WTC11 (cell line): ENCODE results near the gene STK33. TPM values are rescaled to one million over a fixed set of nuclear protein-coding genes. Genes with fewer than 3 reads are reported as not detected.

ENCODE experiments used
- ATF6 ChIP-seq: sonication (generic); formaldehyde crosslinking; IDR thresholded peaks from 2 replicates; pipeline ENCODE4 v1.8.1; 2023; ENCODE audit warnings: mild to moderate bottlenecking, missing genetic modification reagents
- CBFB ChIP-seq: sonication (generic); formaldehyde crosslinking; IDR thresholded peaks from 2 replicates; pipeline ENCODE4 v1.8.1; 2022; ENCODE audit warnings: mild to moderate bottlenecking, low read depth, missing genetic modification reagents
- CREB1 ChIP-seq: sonication (generic); formaldehyde crosslinking; IDR thresholded peaks from 2 replicates; pipeline ENCODE4 v1.8.0; 2023; ENCODE audit warnings: mild to moderate bottlenecking, missing genetic modification reagents
- KAT7 ChIP-seq: sonication (generic); formaldehyde crosslinking; IDR thresholded peaks from 2 replicates; pipeline ENCODE4 v1.8.1; 2023; ENCODE audit warnings: missing genetic modification reagents, mild to moderate bottlenecking, borderline replicate concordance
- MYBL2 ChIP-seq: sonication (generic); formaldehyde crosslinking; IDR thresholded peaks from 2 replicates; pipeline ENCODE4 v1.8.1; 2023; ENCODE audit warnings: mild to moderate bottlenecking, moderate library complexity, missing genetic modification reagents
- RORB ChIP-seq: fragments of 250-450 bp; sonication (Bioruptor Pico); IDR thresholded peaks from 2 replicates; pipeline ENCODE4 v1.9.0; 2021; ENCODE audit warnings: mild to moderate bottlenecking
- SMAD4 ChIP-seq: sonication (generic); formaldehyde crosslinking; IDR thresholded peaks from 2 replicates; pipeline ENCODE4 v1.8.0; 2022; ENCODE audit warnings: mild to moderate bottlenecking, missing genetic modification reagents
- TP53 ChIP-seq: sonication (generic); formaldehyde crosslinking; IDR thresholded peaks from 2 replicates; pipeline ENCODE4 v1.8.1; 2023; ENCODE audit warnings: mild to moderate bottlenecking, missing genetic modification reagents
- ZNF263 ChIP-seq: sonication (generic); formaldehyde crosslinking; IDR thresholded peaks from 2 replicates; pipeline ENCODE4 v1.8.1; 2022; ENCODE audit warnings: low read depth, mild to moderate bottlenecking, moderate library complexity, missing genetic modification reagents
- ZNF281 ChIP-seq: sonication (generic); formaldehyde crosslinking; IDR thresholded peaks from 2 replicates; pipeline ENCODE4 v1.8.0; 2023; ENCODE audit warnings: mild to moderate bottlenecking, missing genetic modification reagents
- ZNF512 ChIP-seq: sonication (generic); formaldehyde crosslinking; IDR thresholded peaks from 2 replicates; pipeline ENCODE4 v1.8.1; 2022; ENCODE audit warnings: missing genetic modification reagents, borderline replicate concordance
- total RNA-seq: library from RNA; stranded (reverse); gene quantifications from 3 replicates; pipeline ENCODE4 v1.2.3, GENCODE V29; 2021
- TF ChIP-seq, protein P1 (sequence below): sonication (generic); formaldehyde crosslinking; IDR thresholded peaks from 2 replicates; pipeline ENCODE4 v1.8.1; 2023; ENCODE audit warnings: mild to moderate bottlenecking, missing genetic modification reagents, moderate library complexity
- TF ChIP-seq, protein P2 (sequence below): sonication (generic); formaldehyde crosslinking; IDR thresholded peaks from 2 replicates; pipeline ENCODE4 v1.8.0; 2022; ENCODE audit warnings: missing genetic modification reagents
- TF ChIP-seq, protein P3 (sequence below): fragments of 250-450 bp; sonication (Bioruptor Pico); IDR thresholded peaks from 2 replicates; pipeline ENCODE4 v1.9.0; 2021; ENCODE audit warnings: mild to moderate bottlenecking, borderline replicate concordance

STK33 gene
- total RNA-seq, 1 experiment from 2014 or later, result 13.3 TPM

GRCh38 chr11:8387141-8387540, 206.9 kb downstream of the STK33 start (continued):
- TF ChIP-seq ZNF281 (CRISPR knock-in tag), result no peak
- no peak for TF ChIP-seq ZNF263
- no peak for TF ChIP-seq RORB (CRISPR knock-in tag)
- no peak for TF ChIP-seq TP53 (CRISPR knock-in tag)
- TF ChIP-seq, protein P1, sequence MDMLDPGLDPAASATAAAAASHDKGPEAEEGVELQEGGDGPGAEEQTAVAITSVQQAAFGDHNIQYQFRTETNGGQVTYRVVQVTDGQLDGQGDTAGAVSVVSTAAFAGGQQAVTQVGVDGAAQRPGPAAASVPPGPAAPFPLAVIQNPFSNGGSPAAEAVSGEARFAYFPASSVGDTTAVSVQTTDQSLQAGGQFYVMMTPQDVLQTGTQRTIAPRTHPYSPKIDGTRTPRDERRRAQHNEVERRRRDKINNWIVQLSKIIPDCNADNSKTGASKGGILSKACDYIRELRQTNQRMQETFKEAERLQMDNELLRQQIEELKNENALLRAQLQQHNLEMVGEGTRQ (CRISPR knock-in tag), result no peak
- no peak for TF ChIP-seq MYBL2 (CRISPR knock-in tag)
- TF ChIP-seq KAT7, result no peak
- no peak for TF ChIP-seq ATF6 (CRISPR knock-in tag)
- TF ChIP-seq, protein P2, sequence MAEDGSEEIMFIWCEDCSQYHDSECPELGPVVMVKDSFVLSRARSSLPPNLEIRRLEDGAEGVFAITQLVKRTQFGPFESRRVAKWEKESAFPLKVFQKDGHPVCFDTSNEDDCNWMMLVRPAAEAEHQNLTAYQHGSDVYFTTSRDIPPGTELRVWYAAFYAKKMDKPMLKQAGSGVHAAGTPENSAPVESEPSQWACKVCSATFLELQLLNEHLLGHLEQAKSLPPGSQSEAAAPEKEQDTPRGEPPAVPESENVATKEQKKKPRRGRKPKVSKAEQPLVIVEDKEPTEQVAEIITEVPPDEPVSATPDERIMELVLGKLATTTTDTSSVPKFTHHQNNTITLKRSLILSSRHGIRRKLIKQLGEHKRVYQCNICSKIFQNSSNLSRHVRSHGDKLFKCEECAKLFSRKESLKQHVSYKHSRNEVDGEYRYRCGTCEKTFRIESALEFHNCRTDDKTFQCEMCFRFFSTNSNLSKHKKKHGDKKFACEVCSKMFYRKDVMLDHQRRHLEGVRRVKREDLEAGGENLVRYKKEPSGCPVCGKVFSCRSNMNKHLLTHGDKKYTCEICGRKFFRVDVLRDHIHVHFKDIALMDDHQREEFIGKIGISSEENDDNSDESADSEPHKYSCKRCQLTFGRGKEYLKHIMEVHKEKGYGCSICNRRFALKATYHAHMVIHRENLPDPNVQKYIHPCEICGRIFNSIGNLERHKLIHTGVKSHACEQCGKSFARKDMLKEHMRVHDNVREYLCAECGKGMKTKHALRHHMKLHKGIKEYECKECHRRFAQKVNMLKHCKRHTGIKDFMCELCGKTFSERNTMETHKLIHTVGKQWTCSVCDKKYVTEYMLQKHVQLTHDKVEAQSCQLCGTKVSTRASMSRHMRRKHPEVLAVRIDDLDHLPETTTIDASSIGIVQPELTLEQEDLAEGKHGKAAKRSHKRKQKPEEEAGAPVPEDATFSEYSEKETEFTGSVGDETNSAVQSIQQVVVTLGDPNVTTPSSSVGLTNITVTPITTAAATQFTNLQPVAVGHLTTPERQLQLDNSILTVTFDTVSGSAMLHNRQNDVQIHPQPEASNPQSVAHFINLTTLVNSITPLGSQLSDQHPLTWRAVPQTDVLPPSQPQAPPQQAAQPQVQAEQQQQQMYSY, result no peak
- TF ChIP-seq SMAD4 (CRISPR knock-in tag), result no peak
- no peak for TF ChIP-seq CBFB (CRISPR knock-in tag)
- no peak for TF ChIP-seq CREB1 (CRISPR knock-in tag)
- TF ChIP-seq ZNF512 (CRISPR knock-in tag), result no peak
- TF ChIP-seq, protein P3, sequence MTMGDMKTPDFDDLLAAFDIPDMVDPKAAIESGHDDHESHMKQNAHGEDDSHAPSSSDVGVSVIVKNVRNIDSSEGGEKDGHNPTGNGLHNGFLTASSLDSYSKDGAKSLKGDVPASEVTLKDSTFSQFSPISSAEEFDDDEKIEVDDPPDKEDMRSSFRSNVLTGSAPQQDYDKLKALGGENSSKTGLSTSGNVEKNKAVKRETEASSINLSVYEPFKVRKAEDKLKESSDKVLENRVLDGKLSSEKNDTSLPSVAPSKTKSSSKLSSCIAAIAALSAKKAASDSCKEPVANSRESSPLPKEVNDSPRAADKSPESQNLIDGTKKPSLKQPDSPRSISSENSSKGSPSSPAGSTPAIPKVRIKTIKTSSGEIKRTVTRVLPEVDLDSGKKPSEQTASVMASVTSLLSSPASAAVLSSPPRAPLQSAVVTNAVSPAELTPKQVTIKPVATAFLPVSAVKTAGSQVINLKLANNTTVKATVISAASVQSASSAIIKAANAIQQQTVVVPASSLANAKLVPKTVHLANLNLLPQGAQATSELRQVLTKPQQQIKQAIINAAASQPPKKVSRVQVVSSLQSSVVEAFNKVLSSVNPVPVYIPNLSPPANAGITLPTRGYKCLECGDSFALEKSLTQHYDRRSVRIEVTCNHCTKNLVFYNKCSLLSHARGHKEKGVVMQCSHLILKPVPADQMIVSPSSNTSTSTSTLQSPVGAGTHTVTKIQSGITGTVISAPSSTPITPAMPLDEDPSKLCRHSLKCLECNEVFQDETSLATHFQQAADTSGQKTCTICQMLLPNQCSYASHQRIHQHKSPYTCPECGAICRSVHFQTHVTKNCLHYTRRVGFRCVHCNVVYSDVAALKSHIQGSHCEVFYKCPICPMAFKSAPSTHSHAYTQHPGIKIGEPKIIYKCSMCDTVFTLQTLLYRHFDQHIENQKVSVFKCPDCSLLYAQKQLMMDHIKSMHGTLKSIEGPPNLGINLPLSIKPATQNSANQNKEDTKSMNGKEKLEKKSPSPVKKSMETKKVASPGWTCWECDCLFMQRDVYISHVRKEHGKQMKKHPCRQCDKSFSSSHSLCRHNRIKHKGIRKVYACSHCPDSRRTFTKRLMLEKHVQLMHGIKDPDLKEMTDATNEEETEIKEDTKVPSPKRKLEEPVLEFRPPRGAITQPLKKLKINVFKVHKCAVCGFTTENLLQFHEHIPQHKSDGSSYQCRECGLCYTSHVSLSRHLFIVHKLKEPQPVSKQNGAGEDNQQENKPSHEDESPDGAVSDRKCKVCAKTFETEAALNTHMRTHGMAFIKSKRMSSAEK (CRISPR knock-in tag), result no peak
